OCI-LY1 (cell line): ENCODE data around the gene FMN1.

Source experiments
- H2AFZ ChIP-seq: fragments of 200-600 bp; sonication (generic), shearing (Covaris generic); 2 replicates; pipeline ENCODE4 v1.6.0; 2014; ENCODE audit warnings: antibody characterized with exemption, mild to moderate bottlenecking, low read length
- H3F3A ChIP-seq: fragments of 200-600 bp; sonication (generic), shearing (Covaris generic); 2 replicates; pipeline ENCODE4 v1.6.0; 2014; ENCODE audit warnings: mild to moderate bottlenecking, antibody characterized with exemption, low read length, moderate library complexity; ENCODE audit not compliant: insufficient read depth
- H3K27ac ChIP-seq: fragments of 200-600 bp; sonication (generic); 2 replicates; pipeline ENCODE4 v1.5.1; 2014; ENCODE audit warnings: low read length, mixed run types, mild to moderate bottlenecking, low read depth; ENCODE audit not compliant: poor library complexity, severe bottlenecking
- H3K27me3 ChIP-seq: fragments of 200-600 bp; sonication (generic); 2 replicates; pipeline ENCODE4 v1.6.0; 2014; ENCODE audit warnings: antibody characterized with exemption, mild to moderate bottlenecking, low read length, moderate library complexity; ENCODE audit not compliant: insufficient read depth
- H3K36me3 ChIP-seq: fragments of 200-600 bp; sonication (generic); 2 replicates; pipeline ENCODE4 v1.6.1; 2014; ENCODE audit warnings: mild to moderate bottlenecking, antibody characterized with exemption, low read length, moderate library complexity, mixed read lengths; ENCODE audit not compliant: insufficient read depth
- H3K4me1 ChIP-seq: fragments of 200-600 bp; sonication (generic); 2 replicates; pipeline ENCODE4 v1.5.1; 2014; ENCODE audit warnings: mild to moderate bottlenecking, low read length, moderate library complexity; ENCODE audit not compliant: insufficient read depth, severe bottlenecking
- H3K4me2 ChIP-seq: fragments of 200-600 bp; sonication (generic), shearing (Covaris generic); 2 replicates; pipeline ENCODE4 v1.6.1; 2014; ENCODE audit warnings: low read length
- H3K4me3 ChIP-seq: fragments of 200-600 bp; sonication (generic); 2 replicates; pipeline ENCODE4 v1.5.1; 2014; ENCODE audit warnings: low read length, low read depth, mild to moderate bottlenecking, mixed read lengths; ENCODE audit not compliant: poor library complexity, severe bottlenecking
- H3K79me2 ChIP-seq: fragments of 200-600 bp; shearing (Covaris generic); 2 replicates; pipeline ENCODE4 v1.6.1; 2016; ENCODE audit warnings: mixed run types, low read length, mixed read lengths; ENCODE audit not compliant: insufficient read depth
- H3K9ac ChIP-seq: fragments of 200-600 bp; sonication (generic), shearing (Covaris generic); 2 replicates; pipeline ENCODE4 v1.6.1; 2014; ENCODE audit warnings: mild to moderate bottlenecking, low read length, mixed read lengths
- H3K9me2 ChIP-seq: fragments of 200-600 bp; sonication (generic), shearing (Covaris generic); 2 replicates; pipeline ENCODE4 v1.6.1; 2014; ENCODE audit warnings: low read depth, mild to moderate bottlenecking, low read length, mixed read lengths
- H3K9me3 ChIP-seq: fragments of 200-600 bp; shearing (Covaris generic); 2 replicates; pipeline ENCODE4 v1.6.1; 2014; ENCODE audit warnings: low read length, mixed read lengths
- H4K20me1 ChIP-seq: fragments of 200-600 bp; sonication (generic), shearing (Covaris generic); 2 replicates; pipeline ENCODE4 v1.6.0; 2016; ENCODE audit warnings: mild to moderate bottlenecking, low read length; ENCODE audit not compliant: insufficient read depth
- EZH2 ChIP-seq: fragments of 200-600 bp; sonication (generic), shearing (Covaris generic); IDR thresholded peaks from 2 replicates; pipeline ENCODE4 v1.8.0; 2017; ENCODE audit warnings: borderline replicate concordance, mixed run types, mild to moderate bottlenecking, antibody characterized with exemption, low read length, moderate library complexity, mixed read lengths
- TF ChIP-seq, protein P1 (sequence below): fragments of 200-600 bp; sonication (generic), shearing (Covaris generic); IDR thresholded peaks from 2 replicates; pipeline ENCODE4 v1.5.1; 2017; ENCODE audit warnings: mild to moderate bottlenecking, antibody characterized with exemption, low read length, moderate library complexity, mixed read lengths

Gene FMN1

DNA sequence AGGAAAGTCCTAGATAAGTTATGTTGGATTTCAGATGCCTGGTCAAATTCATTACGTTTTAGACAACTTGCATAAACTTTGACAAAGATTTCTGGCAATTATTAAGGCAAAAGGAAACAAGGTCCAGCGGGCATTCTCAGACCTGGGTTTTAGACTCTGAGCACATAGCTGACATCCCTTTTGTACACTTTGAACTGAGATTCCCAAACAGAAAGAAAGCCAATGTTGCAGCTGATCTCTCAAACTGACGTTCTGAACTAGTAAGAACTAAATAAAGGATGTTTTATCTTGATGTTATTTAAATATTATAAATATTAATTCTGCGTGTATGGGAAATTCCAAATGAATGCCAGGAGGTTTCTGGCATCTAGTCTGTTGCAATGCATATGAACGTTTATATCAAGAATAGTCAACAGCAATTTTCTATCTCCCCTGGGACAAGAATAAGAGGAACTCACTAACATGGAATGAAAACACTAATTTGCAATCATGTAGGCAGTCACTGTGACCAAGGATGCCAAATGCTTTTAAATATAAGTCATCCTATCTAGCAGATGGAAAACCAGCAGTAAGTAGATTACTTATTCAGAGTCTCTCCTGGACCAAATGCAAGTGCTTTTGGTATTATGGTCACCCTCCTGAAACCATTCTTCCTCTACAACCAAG lies 274.6 kb downstream of the FMN1 start:
- Histone ChIP-seq H3K27ac (no peak overlapping the region), H3K4me2 (no peak overlapping the region), H3K79me2 (no peaks in the 10 kb centered on the region), H3K9ac (no peak overlapping the region), H3F3A (no peaks in the 10 kb centered on the region), H3K9me2 (no peaks in the 10 kb centered on the region), H3K27me3 (no peaks in the 10 kb centered on the region), H4K20me1 (no peaks in the 10 kb centered on the region), H3K36me3 (no peaks in the 10 kb centered on the region), H3K4me1 (peaks cover 3% of the 10 kb centered on the region), H3K9me3 (no peaks in the 10 kb centered on the region), H3K4me3 (no peak overlapping the region), H2AFZ (no peak overlapping the region)
- no peak for TF ChIP-seq EZH2
- TF ChIP-seq, protein P1, sequence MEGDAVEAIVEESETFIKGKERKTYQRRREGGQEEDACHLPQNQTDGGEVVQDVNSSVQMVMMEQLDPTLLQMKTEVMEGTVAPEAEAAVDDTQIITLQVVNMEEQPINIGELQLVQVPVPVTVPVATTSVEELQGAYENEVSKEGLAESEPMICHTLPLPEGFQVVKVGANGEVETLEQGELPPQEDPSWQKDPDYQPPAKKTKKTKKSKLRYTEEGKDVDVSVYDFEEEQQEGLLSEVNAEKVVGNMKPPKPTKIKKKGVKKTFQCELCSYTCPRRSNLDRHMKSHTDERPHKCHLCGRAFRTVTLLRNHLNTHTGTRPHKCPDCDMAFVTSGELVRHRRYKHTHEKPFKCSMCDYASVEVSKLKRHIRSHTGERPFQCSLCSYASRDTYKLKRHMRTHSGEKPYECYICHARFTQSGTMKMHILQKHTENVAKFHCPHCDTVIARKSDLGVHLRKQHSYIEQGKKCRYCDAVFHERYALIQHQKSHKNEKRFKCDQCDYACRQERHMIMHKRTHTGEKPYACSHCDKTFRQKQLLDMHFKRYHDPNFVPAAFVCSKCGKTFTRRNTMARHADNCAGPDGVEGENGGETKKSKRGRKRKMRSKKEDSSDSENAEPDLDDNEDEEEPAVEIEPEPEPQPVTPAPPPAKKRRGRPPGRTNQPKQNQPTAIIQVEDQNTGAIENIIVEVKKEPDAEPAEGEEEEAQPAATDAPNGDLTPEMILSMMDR = no peak

DNA sequence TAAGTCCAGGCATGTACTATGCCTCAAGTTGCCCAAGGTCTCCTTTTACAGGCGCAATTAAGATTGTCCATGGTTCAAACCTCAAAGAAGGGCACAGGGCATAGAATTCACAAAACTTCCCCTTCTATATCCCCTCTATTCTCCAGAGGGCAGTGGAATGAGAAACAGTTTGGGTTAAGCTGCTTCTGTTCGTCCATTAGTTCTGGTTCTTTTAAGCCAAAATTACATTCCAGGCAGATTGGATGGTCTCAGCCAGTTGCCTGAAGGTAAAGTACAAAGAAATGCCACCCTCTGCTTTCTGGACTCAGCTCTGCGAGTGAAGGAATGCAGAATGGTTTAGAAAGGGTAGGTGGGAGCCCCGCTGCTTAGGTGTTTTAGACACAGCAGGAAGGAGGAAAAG lies 276.0 kb downstream of the FMN1 start:
- no peak overlapping the region for H3K9ac ChIP-seq
- H3K79me2 ChIP-seq = no peaks in the 10 kb centered on the region

DNA sequence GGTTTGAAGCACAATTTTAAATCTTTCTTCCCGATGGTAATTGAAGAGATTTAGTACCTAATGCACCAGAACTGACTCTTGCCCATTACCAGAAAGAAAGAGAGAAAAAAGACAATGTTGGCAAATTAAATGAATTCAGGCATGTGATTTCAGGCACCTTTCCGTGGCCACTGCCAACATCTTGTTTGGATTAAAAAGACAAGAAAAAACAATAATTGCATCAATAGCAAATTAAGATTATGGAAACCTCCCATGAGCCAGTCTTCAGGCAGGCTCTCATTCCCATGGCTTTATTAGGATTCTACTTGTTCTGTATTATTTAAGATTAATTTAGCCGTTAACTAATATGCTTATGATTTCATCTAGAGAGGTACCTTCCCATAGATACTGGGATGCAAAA lies 283.7 kb downstream of the FMN1 start:
- H3K4me1 ChIP-seq = peaks cover 19% of the 10 kb centered on the region
- no peak overlapping the region for H2AFZ ChIP-seq
- no peak overlapping the region for H3K4me3 ChIP-seq
- no peak overlapping the region for H3K9ac ChIP-seq
- no peak overlapping the region for H3K27ac ChIP-seq
- H3F3A ChIP-seq = no peaks in the 10 kb centered on the region
- H3K36me3 ChIP-seq = no peaks in the 10 kb centered on the region
- no peaks in the 10 kb centered on the region for H4K20me1 ChIP-seq
- H3K4me2 ChIP-seq = no peak overlapping the region
- no peaks in the 10 kb centered on the region for H3K9me2 ChIP-seq
- no peaks in the 10 kb centered on the region for H3K79me2 ChIP-seq
- TF ChIP-seq EZH2 = no peak
- TF ChIP-seq, protein P1 = no peak
- no peaks in the 10 kb centered on the region for H3K27me3 ChIP-seq
- H3K9me3 ChIP-seq = no peaks in the 10 kb centered on the region

More for the DNA sequence above, 276.0 kb downstream of the FMN1 start:
- Histone ChIP-seq H3K9me3 (no peaks in the 10 kb centered on the region), H3K27me3 (no peaks in the 10 kb centered on the region), H3F3A (no peaks in the 10 kb centered on the region), H4K20me1 (no peaks in the 10 kb centered on the region), H3K36me3 (no peaks in the 10 kb centered on the region), H3K4me2 (no peak overlapping the region), H3K4me3 (no peak overlapping the region), H3K27ac (no peak overlapping the region), H3K9me2 (no peaks in the 10 kb centered on the region), H2AFZ (no peak overlapping the region), H3K4me1 (no peaks in the 10 kb centered on the region)
- no peak for TF ChIP-seq EZH2
- TF ChIP-seq, protein P1 = no peak
